Fibroblast of lung (primary cell): Measurements from ENCODE around the gene SELENON. TPM values are rescaled to one million over a fixed set of nuclear protein-coding genes. Genes with fewer than 3 reads are reported as not detected.

Experiments used
- DNase-seq, 2 donors: peaks; one replicate each; pipeline versions ENCODE4 v3.0.0 to v3.0.0-alpha.2; 2010; ENCODE audit warnings: low read depth in 2 of 2
- H2AFZ ChIP-seq: 2 replicates; pipeline ENCODE4 v1.5.1; 2012; ENCODE audit warnings: low read length, control low read depth, inconsistent platforms
- H3K27ac ChIP-seq: 2 replicates; pipeline ENCODE4 v1.5.1; 2011; ENCODE audit warnings: low read length, control low read depth; ENCODE audit not compliant: insufficient read depth
- H3K27me3 ChIP-seq: 2 replicates; pipeline ENCODE4 v1.5.1; 2011; ENCODE audit warnings: mild to moderate bottlenecking, low read length; ENCODE audit not compliant: control insufficient read depth, insufficient read depth
- H3K36me3 ChIP-seq: 2 replicates; pipeline ENCODE4 v1.5.1; 2011; ENCODE audit warnings: low read length; ENCODE audit not compliant: control insufficient read depth, insufficient read depth
- H3K4me1 ChIP-seq: 2 replicates; pipeline ENCODE4 v1.5.1; 2011; ENCODE audit warnings: low read length; ENCODE audit not compliant: control insufficient read depth, insufficient read depth; ENCODE audit errors: extremely low read depth
- H3K4me2 ChIP-seq: 2 replicates; pipeline ENCODE4 v1.5.1; 2011; ENCODE audit warnings: low read length, control low read depth; ENCODE audit not compliant: insufficient read depth; ENCODE audit errors: extremely low read depth
- H3K4me3 ChIP-seq, 4 experiments: fragments of 200-600 bp in 1 of 4; sonication (generic) in 1 of 4; replicated peaks in 1 of 4; 2 replicates each; pipeline ENCODE4 v1.5.1; 2011 to 2016; ENCODE audit warnings: low read length in 4 of 4, low read depth in 3 of 4, mild to moderate bottlenecking in 3 of 4, control low read depth in 2 of 4, inconsistent platforms in 1 of 4, mixed read lengths in 1 of 4; ENCODE audit not compliant: insufficient read depth in 1 of 4; ENCODE audit errors: control extremely low read depth in 1 of 4
- H3K79me2 ChIP-seq: 2 replicates; pipeline ENCODE4 v1.5.1; 2012; ENCODE audit warnings: mild to moderate bottlenecking, low read length, inconsistent platforms; ENCODE audit not compliant: control insufficient read depth, insufficient read depth
- H3K9ac ChIP-seq: 2 replicates; pipeline ENCODE4 v1.5.1; 2011; ENCODE audit warnings: mild to moderate bottlenecking, low read length, control low read depth; ENCODE audit not compliant: insufficient read depth
- H3K9me3 ChIP-seq: 2 replicates; pipeline ENCODE4 v1.5.1; 2012; ENCODE audit warnings: low read depth, low read length; ENCODE audit not compliant: control insufficient read depth, insufficient read depth
- H4K20me1 ChIP-seq: 2 replicates; pipeline ENCODE4 v1.5.1; 2011; ENCODE audit warnings: low read length; ENCODE audit not compliant: control insufficient read depth, insufficient read depth; ENCODE audit errors: extremely low read depth
- EZH2 ChIP-seq: IDR thresholded peaks from 2 replicates; pipeline ENCODE4 v1.5.1; 2012; ENCODE audit warnings: low read length, control low read depth, mild to moderate bottlenecking; ENCODE audit errors: missing control alignments
- polyA plus RNA-seq, 2 donors: library from polyadenylated mRNA; depleted of rRNA in 1 of 2; stranded (reverse) in 1 of 2; unstranded in 1 of 2; fragments of >200 nt; gene quantifications; 2 replicates each; pipeline ENCODE4 v1.2.1, GENCODE V29; 2011 to 2012; ENCODE audit warnings: missing spikeins in 1 of 2
- total RNA-seq: library from RNA; depleted of rRNA; stranded (reverse); fragments of >200 nt; gene quantifications from 2 replicates; pipeline ENCODE4 v1.2.1, GENCODE V29; 2014
- TF ChIP-seq, protein P1 (sequence below), 2 donors: IDR thresholded peaks in 1 of 2; conservative IDR thresholded peaks in 1 of 2; 1 replicate in 1 of 2; 2 replicates in 1 of 2; pipeline ENCODE4 v1.5.1; 2011 to 2012; ENCODE audit warnings: low read length in 2 of 2, control low read depth in 1 of 2, inconsistent platforms in 1 of 2, low read depth in 1 of 2, mild to moderate bottlenecking in 1 of 2

SELENON gene
- total and polyA plus RNA-seq, 2 donors (not counting 1 experiment from before 2014, with no cell fraction given) = 19.3 to 67.6 TPM

DNA sequence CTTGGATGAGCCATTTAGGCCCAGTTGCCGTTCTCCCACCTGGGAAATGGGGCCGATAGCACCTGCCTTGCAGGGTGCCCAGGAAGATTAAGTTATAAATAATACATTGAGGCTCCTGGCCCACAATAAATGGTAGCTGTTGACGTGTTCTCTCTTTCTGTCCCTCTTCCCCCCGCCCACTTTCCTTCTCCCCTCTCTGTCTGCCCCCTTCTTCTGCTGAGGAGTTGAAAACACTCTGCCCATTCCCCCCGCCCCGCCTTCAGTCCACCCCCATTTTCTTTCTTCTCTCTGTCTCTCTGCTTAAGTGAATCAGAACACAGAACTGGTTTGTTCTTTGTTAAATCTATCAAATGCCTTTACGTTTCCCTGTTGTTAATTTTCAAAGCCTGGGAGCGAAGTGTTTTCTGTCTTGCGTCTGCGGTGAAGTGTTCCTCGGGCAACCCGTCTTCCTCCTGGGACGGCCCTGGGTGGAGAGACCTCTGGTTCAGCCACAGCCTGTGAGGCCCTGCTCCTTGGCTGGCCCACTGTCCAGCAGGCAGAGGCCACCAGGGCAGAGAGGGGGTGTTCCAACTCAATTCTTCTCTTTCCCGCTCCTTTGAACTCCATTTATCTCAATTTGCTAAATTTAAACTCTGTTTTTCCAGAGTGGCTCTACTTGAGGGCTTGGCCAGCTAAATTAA, 29.3 kb upstream of the SELENON start:
- no peaks in the 10 kb centered on the region for H3K36me3 ChIP-seq
- no peak overlapping the region for H3K4me3 ChIP-seq
- H3K9me3 ChIP-seq = no peaks in the 10 kb centered on the region
- no peaks in the 10 kb centered on the region for H3K4me1 ChIP-seq
- H3K9ac ChIP-seq = no peak overlapping the region
- H3K4me2 ChIP-seq = no peak overlapping the region
- no peaks in the 10 kb centered on the region for H4K20me1 ChIP-seq
- DNase-seq = no peak
- no peak overlapping the region for H3K27ac ChIP-seq
- no peak overlapping the region for H2AFZ ChIP-seq
- no peak for TF ChIP-seq EZH2
- TF ChIP-seq, protein P1, sequence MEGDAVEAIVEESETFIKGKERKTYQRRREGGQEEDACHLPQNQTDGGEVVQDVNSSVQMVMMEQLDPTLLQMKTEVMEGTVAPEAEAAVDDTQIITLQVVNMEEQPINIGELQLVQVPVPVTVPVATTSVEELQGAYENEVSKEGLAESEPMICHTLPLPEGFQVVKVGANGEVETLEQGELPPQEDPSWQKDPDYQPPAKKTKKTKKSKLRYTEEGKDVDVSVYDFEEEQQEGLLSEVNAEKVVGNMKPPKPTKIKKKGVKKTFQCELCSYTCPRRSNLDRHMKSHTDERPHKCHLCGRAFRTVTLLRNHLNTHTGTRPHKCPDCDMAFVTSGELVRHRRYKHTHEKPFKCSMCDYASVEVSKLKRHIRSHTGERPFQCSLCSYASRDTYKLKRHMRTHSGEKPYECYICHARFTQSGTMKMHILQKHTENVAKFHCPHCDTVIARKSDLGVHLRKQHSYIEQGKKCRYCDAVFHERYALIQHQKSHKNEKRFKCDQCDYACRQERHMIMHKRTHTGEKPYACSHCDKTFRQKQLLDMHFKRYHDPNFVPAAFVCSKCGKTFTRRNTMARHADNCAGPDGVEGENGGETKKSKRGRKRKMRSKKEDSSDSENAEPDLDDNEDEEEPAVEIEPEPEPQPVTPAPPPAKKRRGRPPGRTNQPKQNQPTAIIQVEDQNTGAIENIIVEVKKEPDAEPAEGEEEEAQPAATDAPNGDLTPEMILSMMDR (conservative IDR thresholded peaks at IDR 0.05 in 1 of 2, IDR thresholded peaks at IDR 0.05 in 1 of 2; ENCODE audit: low read depth in 1 of 2, low read length in 2 of 2) = no peak
- no peaks in the 10 kb centered on the region for H3K79me2 ChIP-seq
- no peaks in the 10 kb centered on the region for H3K27me3 ChIP-seq

DNA sequence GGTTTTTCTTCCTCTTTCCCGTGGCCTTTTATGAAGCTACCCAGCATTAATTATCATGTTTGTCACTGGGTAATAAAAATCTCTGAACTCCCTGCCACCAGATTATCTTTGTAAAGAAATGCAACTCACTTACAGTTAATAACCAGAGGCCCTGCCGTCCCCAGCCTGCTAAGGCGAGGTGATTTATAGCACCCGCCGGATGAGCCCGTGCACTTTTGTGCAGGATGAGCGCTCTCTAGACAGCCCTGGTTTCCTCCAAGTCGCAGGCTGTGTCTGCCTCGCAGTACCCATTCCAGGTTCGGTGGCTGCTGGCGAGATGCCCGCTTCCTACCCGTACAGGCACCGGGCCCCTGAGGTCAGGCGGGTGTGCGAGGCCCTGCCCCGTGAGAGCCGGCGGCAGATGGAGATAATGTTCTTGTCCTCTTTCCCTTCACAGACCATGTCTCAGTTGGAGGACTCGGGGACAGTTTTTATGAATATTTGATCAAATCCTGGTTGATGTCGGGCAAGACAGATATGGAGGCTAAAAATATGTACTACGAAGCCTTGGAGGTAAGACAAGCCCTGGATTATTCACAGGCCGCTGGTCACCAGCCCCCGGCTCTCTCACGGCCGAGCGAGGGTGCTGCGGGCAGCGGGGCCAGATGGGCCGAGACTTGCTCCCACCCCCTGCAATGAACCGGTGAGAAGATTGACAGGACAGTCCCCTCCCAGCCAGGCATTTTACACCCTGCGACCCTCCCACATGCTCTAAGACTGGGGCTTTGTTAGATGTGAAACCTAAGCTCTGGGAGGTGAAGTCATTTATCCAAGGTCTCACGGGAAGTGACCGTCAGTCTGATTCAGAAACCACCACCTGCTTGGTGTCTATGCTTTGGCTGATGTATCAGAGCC, 28.5 kb upstream of the SELENON start:
- H3K27ac ChIP-seq = no peak overlapping the region
- TF ChIP-seq, protein P1 (conservative IDR thresholded peaks at IDR 0.05 in 1 of 2, IDR thresholded peaks at IDR 0.05 in 1 of 2; ENCODE audit: low read depth in 1 of 2, low read length in 2 of 2) = no peak
- no peak for TF ChIP-seq EZH2
- no peaks in the 10 kb centered on the region for H3K79me2 ChIP-seq
- H3K9me3 ChIP-seq = no peaks in the 10 kb centered on the region
- H3K4me2 ChIP-seq = no peak overlapping the region
- H4K20me1 ChIP-seq = no peaks in the 10 kb centered on the region
- H3K4me1 ChIP-seq = no peaks in the 10 kb centered on the region
- no peak overlapping the region for H3K9ac ChIP-seq
- no peaks in the 10 kb centered on the region for H3K27me3 ChIP-seq
- no peak overlapping the region for H3K4me3 ChIP-seq
- DNase-seq = peak in 1 of 2 donors; percentile 50
- H3K36me3 ChIP-seq = no peaks in the 10 kb centered on the region
- no peak overlapping the region for H2AFZ ChIP-seq

DNA sequence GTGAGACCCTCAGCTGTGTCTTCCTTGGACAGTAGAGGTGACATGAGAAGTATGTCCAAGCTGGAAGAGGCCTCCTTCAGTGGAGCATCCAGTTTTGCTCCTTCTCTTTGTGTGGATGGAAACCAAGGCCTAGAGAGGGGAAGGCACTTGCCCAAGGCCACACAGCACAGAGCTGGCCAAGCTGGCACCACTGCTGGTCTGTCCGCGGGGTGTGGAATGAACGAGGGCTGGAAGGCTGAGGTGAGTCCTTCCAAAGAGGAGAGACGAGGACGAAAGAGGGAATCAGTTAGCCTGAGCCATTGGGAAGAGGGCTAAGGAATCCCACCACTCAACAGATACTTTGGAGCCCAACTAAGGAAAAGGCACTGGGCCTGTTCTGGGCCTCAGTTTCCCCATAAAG, 27.8 kb upstream of the SELENON start:
- DNase-seq = no peak
- no peak overlapping the region for H3K27ac ChIP-seq
- no peaks in the 10 kb centered on the region for H3K36me3 ChIP-seq
- TF ChIP-seq EZH2 = no peak
- TF ChIP-seq, protein P1 (conservative IDR thresholded peaks at IDR 0.05 in 1 of 2, IDR thresholded peaks at IDR 0.05 in 1 of 2; ENCODE audit: low read depth in 1 of 2, low read length in 2 of 2) = no peak
- no peaks in the 10 kb centered on the region for H3K79me2 ChIP-seq
- no peaks in the 10 kb centered on the region for H4K20me1 ChIP-seq
- no peak overlapping the region for H3K4me2 ChIP-seq
- H3K4me1 ChIP-seq = no peaks in the 10 kb centered on the region
- H3K4me3 ChIP-seq = no peak overlapping the region
- no peak overlapping the region for H2AFZ ChIP-seq
- H3K9me3 ChIP-seq = no peaks in the 10 kb centered on the region
- H3K27me3 ChIP-seq = no peaks in the 10 kb centered on the region
- H3K9ac ChIP-seq = no peak overlapping the region
